ENCODE measurements around the gene CHIA. TPM values are rescaled to one million over a fixed set of nuclear protein-coding genes. Genes with fewer than 3 reads are reported as not detected.

Gene CHIA
- total and polyA plus RNA-seq, 12 donors, result 0.30 TPM; not detected in 11

DNA sequence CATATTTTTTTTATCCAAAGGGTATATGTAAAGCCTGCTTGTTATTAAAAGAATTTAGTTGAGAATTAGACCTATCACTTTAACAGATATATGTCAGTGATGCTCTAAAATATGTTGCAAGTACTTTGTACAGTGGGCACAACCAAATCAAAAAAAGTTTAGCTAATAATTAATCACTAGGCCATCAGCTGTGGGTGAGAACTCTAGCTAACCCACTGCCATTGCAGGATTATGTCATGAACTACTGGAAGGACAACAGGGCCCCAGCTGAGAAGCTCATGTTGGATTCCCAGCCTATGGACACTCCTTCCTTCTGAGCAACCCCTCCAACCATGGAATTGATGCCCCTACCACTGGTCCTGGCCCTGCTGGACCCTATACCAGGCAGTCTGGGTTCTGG lies 6.8 kb upstream of the CHIA start:
- Histone ChIP-seq H3K27ac (no peak overlapping the region), H3K4me1 (no peaks in the 10 kb centered on the region), H3K9me3 (no peaks in the 10 kb centered on the region), H3K27me3 (peaks cover 0 to 14% (median 0%) of the 10 kb centered on the region in 7 donors), H3K4me3 (no peak overlapping the region), H3K36me3 (no peaks in the 10 kb centered on the region)
- intact Hi-C loops (cut with DNase I), result no loop called here
- ATAC-seq (no peak), DNase-seq (no peak)
- TF ChIP-seq, protein P1, sequence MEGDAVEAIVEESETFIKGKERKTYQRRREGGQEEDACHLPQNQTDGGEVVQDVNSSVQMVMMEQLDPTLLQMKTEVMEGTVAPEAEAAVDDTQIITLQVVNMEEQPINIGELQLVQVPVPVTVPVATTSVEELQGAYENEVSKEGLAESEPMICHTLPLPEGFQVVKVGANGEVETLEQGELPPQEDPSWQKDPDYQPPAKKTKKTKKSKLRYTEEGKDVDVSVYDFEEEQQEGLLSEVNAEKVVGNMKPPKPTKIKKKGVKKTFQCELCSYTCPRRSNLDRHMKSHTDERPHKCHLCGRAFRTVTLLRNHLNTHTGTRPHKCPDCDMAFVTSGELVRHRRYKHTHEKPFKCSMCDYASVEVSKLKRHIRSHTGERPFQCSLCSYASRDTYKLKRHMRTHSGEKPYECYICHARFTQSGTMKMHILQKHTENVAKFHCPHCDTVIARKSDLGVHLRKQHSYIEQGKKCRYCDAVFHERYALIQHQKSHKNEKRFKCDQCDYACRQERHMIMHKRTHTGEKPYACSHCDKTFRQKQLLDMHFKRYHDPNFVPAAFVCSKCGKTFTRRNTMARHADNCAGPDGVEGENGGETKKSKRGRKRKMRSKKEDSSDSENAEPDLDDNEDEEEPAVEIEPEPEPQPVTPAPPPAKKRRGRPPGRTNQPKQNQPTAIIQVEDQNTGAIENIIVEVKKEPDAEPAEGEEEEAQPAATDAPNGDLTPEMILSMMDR (IDR thresholded peaks at IDR 0.05), result no peak

DNA sequence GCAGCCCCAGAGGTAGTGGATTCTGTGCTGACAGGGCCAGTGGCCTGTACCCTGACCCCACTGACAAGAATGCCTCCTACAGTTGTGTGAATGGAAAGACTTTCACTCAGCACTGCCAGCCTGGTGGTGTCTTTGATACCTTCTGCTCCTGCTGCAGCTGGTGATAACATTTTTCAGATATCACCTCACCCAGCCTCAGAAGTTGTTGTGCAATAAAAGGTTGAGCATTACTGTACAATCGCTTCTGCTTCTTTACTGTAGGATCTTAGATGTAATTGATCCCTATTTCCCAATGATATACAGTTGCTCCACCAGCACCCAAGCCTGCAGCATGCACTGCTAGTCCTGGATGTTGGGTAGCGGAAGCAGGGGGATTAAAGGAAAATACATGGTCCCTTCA lies 4.8 kb upstream of the CHIA start:
- DNase-seq (no peak), ATAC-seq (no peak)
- H3K4me3 ChIP-seq, result no peak overlapping the region
- H3K27me3 ChIP-seq, result peaks cover 0 to 8% (median 0%) of the 10 kb centered on the region in 7 donors
- intact Hi-C loops (cut with DNase I), result no loop called here
- TF ChIP-seq, protein P1 (IDR thresholded peaks at IDR 0.05), result no peak
- H3K36me3 ChIP-seq, result no peaks in the 10 kb centered on the region
- 57 to 63% methylated on average over 2 of the region's 2 CpGs for WGBS, 2 donors
- no peaks in the 10 kb centered on the region for H3K9me3 ChIP-seq
- peaks cover 0 to 3% (median 0%) of the 10 kb centered on the region in 9 donors for H3K4me1 ChIP-seq
- no peak overlapping the region for H3K27ac ChIP-seq

DNA sequence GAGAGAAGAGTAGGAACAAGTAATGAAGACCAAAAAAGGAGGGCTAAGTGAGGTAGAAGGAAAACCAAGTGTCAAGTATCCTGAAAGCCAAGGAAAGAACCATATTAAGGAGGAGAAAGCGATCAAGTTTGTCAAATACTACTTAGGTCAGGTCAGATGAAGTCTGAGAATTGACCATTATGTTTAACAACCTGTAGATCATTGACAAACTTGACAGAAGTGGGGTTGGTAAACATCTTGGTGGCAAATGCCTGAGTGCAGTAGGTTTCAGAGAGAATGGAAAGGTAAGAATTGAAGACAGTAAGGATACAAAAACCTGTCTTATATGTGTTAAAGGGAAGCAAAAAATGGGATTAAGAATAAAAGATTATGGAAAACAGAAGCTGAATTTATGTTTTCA lies 3.7 kb upstream of the CHIA start:
- H3K36me3 ChIP-seq, result no peaks in the 10 kb centered on the region
- intact Hi-C loops (cut with DNase I), result no loop called here
- ATAC-seq, result no peak
- DNase-seq, result no peak
- H3K9me3 ChIP-seq, result no peaks in the 10 kb centered on the region
- H3K27me3 ChIP-seq, result peaks cover 0 to 8% (median 0%) of the 10 kb centered on the region in 7 donors
- peaks cover 0 to 3% (median 0%) of the 10 kb centered on the region in 9 donors for H3K4me1 ChIP-seq
- no peak overlapping the region for H3K27ac ChIP-seq
- H3K4me3 ChIP-seq, result no peak overlapping the region
- 35% methylated on average over 1 of the region's 1 CpG for WGBS, 2 donors
- TF ChIP-seq, protein P1 (IDR thresholded peaks at IDR 0.05), result no peak

DNA sequence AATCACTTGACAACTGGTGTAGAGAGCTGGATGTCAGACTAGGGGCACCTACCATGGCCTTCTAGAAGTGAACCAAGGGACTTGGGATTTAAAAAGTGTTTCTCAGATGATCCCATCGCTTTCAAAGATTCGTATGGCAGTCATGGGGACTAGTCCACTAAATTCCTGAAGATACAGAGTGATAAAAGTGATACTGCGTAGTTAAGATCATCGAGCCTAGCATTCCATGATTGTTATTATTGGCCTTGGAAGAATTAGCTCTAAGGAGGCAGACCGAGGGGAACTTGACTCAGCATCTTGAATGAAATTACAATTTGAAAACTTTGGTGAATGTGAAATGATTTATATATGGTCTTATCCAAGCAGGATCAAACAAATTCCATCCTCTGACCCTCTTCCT lies 1.3 kb upstream of the CHIA start:
- intact Hi-C loops (cut with DNase I), result no loop called here
- Histone ChIP-seq H3K27ac (no peak overlapping the region), H3K4me3 (no peak overlapping the region), H3K36me3 (no peaks in the 10 kb centered on the region), H3K27me3 (peaks cover 0 to 8% (median 0%) of the 10 kb centered on the region in 7 donors), H3K9me3 (no peaks in the 10 kb centered on the region), H3K4me1 (peaks cover 0 to 3% (median 0%) of the 10 kb centered on the region in 9 donors)
- ATAC-seq (no peak), DNase-seq (no peak)
- WGBS, 2 donors, result 51 to 57% methylated on average over 5 of the region's 5 CpGs
- TF ChIP-seq, protein P1 (IDR thresholded peaks at IDR 0.05), result no peak

Measured in heart right ventricle (tissue), 16 donors.